BJ (cell line): ENCODE data around the gene GSTM2. TPM values are rescaled to one million over a fixed set of nuclear protein-coding genes. Genes with fewer than 3 reads are reported as not detected.
A peak's percentile ranks its signal among the peaks of the same experiment; 100 is the strongest.
"Not testable (repeated sequence)": the region's sequence is repeated elsewhere in the genome, so short reads cannot be mapped to it uniquely, and the experiment has no call there.

Source experiments
- CTCF ChIA-PET: fragments of 350-600 bp; formaldehyde crosslinking; extraction: SDS; loops from one replicate; lab custom pipeline; 2021; ENCODE audit warnings: antibody characterized with exemption, inconsistent platforms; lab: Yijun Ruan, JAX
- POLR2A ChIA-PET: fragments of 300-600 bp; sonication (Branson Sonifier 250); formaldehyde crosslinking; extraction: SDS; loops from one replicate; lab custom pipeline; 2021; ENCODE audit warnings: antibody characterized with exemption; lab: Charles Lee
- DNase-seq: peaks from one replicate; pipeline ENCODE4 v3.0.0-alpha.2; 2011; ENCODE audit warnings: low read depth
- H3K27me3 ChIP-seq: 2 replicates; pipeline ENCODE4 v1.6.0; 2011; ENCODE audit warnings: low read length; ENCODE audit not compliant: control insufficient read depth, insufficient read depth
- H3K36me3 ChIP-seq: 2 replicates; pipeline ENCODE4 v1.5.1; 2011; ENCODE audit warnings: low read length; ENCODE audit not compliant: control insufficient read depth, insufficient read depth
- H3K4me3 ChIP-seq: 2 replicates; pipeline ENCODE4 v1.5.1; 2011; ENCODE audit warnings: low read depth, mild to moderate bottlenecking, control low read depth, low read length
- polyA plus RNA-seq: library from polyadenylated mRNA; depleted of rRNA; stranded (reverse); fragments of >200 nt; gene quantifications from 2 replicates; pipeline ENCODE4 v1.2.3, GENCODE V29; 2011
- TF ChIP-seq, protein P1 (sequence below): IDR thresholded peaks from 2 replicates; pipeline ENCODE4 v1.5.1; 2011; ENCODE audit warnings: low read depth, mild to moderate bottlenecking, control low read depth, inconsistent platforms, low read length, moderate library complexity; ENCODE audit not compliant: insufficient read depth

Gene GSTM2
- polyA plus RNA-seq, 1 experiment, result 62.3 TPM

DNA sequence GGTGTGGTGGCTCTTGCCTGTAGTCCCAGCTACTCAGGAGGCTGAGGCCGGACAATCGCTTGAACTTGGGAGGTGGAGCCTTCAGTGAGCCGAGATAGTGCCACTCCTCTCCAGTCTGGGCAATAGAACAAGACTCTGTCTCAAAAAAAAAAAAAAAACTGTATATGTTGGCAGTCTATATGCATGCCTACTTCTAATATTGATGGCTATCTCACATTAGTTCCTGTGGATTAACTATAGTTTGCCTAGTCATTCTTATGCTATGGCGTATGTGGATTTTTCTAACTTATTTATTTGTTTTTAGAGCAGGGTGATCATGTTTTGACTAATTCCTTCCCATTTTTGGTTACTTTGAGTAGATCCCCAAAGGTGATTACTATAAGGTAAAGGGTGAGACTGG lies 29.2 kb downstream of the GSTM2 start:
- Histone ChIP-seq H3K36me3 (no peaks in the 10 kb centered on the region), H3K27me3 (no peaks in the 10 kb centered on the region), H3K4me3 (no peak overlapping the region)
- ChIA-PET CTCF (no interaction called here), POLR2A (no interaction called here)
- TF ChIP-seq, protein P1, sequence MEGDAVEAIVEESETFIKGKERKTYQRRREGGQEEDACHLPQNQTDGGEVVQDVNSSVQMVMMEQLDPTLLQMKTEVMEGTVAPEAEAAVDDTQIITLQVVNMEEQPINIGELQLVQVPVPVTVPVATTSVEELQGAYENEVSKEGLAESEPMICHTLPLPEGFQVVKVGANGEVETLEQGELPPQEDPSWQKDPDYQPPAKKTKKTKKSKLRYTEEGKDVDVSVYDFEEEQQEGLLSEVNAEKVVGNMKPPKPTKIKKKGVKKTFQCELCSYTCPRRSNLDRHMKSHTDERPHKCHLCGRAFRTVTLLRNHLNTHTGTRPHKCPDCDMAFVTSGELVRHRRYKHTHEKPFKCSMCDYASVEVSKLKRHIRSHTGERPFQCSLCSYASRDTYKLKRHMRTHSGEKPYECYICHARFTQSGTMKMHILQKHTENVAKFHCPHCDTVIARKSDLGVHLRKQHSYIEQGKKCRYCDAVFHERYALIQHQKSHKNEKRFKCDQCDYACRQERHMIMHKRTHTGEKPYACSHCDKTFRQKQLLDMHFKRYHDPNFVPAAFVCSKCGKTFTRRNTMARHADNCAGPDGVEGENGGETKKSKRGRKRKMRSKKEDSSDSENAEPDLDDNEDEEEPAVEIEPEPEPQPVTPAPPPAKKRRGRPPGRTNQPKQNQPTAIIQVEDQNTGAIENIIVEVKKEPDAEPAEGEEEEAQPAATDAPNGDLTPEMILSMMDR, result no peak
- no peak for DNase-seq

DNA sequence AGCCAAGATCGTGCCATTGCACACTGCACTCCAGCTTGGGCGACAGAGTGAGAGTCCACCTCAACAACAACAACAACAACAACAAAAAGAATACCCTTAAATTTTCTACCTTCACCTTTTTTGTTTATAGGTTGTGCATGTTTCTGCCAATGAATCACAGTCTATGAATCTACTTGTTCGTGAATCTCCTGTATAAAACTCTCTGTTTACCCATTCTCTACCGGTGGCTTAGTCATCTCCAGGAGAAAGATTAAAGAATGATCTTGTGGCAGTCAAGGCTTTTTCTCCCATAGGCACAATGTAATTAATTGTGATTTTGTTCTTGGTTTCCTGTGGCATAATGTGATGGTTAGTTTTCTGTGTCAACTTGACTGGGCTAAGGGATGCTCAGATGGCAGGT lies 30.0 kb downstream of the GSTM2 start:
- DNase-seq, H3K36me3 ChIP-seq, CTCF ChIA-PET, POLR2A ChIA-PET, H3K4me3 ChIP-seq, H3K27me3 ChIP-seq: not testable (repeated sequence)

DNA sequence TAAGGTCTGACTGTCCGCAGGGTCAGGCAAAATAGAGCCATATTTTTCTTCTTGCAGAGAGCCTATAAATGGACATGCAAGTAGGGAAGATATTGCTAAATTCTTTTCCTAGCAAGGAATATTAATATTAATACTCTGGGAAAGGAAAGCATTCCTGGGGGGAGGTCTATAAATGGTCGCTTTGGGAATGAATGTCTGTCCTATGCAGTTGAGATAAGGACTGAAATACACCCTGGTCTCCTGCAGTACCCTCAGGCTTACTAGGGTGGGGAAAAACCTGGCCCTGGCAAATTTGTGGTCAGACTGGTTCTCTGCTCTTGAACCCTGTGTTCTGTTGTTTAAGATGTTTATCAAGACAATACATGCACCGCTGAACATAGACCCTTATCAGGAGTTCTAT lies 35.1 kb downstream of the GSTM2 start:
- H3K36me3 ChIP-seq, CTCF ChIA-PET, POLR2A ChIA-PET, H3K27me3 ChIP-seq, DNase-seq, H3K4me3 ChIP-seq: not testable (repeated sequence)

DNA sequence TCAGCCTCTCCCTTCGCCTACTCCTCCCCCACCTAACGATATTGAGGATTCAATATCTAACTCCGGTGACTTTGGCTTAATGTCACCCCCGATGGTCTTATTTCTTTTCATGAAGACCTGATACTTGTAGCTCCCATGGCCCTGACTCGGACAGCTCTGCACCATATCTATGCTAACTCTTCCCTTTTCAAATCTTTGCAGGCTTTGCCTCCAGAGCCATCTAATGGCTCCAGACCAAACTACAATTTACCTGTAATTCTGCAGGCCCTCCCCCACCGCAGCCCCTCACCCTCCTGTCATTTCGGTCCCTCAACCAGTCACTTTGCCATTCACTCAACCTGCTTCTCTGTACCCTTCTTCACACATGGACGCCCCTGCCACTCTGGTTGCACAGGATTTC lies 36.3 kb downstream of the GSTM2 start:
- POLR2A ChIA-PET, result no interaction called here
- Histone ChIP-seq H3K4me3 (no peak overlapping the region), H3K36me3 (no peaks in the 10 kb centered on the region), H3K27me3 (no peaks in the 10 kb centered on the region)
- DNase-seq, result no peak
- CTCF ChIA-PET, result interaction anchor here (0.8 kb wide), 1 partner anchor 12 kb away, joined by 3 read pairs; no protein-coding TSS in a partner anchor
- TF ChIP-seq, protein P1, result no peak

DNA sequence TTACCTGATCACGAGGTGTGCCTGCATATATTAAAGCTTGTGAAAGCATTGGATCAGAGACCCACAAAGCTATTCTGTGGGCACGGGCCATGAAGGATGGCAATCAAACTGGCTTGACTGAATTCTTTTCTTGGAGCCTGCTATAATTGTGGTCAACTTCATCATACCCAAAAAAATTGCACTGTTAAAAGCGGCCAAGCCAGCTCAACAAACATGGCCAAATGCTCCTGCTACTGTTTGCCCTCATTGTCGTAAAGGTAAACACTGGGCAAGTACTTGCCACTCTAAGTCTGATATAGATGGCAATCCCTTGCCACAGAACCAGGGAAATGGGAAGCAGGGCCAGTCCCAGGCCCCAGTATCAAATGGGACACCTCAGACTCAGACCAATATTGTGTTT lies 37.6 kb downstream of the GSTM2 start:
- Histone ChIP-seq H3K27me3 (no peaks in the 10 kb centered on the region), H3K36me3 (no peaks in the 10 kb centered on the region), H3K4me3 (no peak overlapping the region)
- DNase-seq, result no peak
- POLR2A ChIA-PET, result no interaction called here
- CTCF ChIA-PET, result no interaction called here
- TF ChIP-seq, protein P1, result no peak

DNA sequence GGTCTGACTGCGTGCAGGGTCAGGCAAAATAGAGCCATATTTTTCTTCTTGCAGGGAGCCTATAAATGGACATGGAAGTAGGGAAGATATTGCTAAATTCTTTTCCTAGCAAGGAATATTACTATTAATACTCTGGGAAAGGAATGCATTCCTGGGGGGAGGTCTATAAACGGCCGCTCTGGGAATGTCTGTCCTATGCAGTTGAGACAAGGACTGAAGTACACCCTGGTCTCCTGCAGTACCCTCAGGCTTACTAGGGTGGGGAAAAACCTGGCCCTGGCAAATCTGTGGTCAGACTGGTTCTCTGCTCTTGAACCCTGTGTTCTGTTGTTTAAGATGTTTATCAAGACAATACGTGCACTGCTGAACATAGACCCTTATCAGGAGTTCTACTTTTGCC lies 41.1 kb downstream of the GSTM2 start:
- DNase-seq, POLR2A ChIA-PET: not testable (repeated sequence)
- CTCF ChIA-PET, result interaction anchor here (1.9 kb wide), 1 partner anchor 8 kb away, joined by 5 read pairs; no protein-coding TSS in a partner anchor

DNA sequence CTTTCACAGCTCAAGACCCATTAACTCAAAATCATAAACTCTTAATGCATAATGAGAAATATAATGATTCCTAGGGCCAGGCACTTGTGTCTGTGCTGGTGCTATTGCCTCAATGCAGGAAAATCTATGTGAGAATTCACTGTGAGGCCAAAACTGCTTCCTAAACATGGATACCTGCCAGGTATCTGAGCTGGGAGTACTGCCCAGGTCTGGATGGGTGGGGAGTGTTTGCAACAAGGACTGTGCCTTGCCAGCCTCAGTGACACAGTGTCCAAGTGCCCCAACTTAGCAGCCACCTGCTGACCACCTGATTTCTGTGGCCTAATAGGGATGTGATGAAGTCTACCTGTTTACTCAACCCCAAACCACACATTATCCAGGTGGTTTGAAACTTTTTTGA lies 42.0 kb downstream of the GSTM2 start:
- H3K27me3 ChIP-seq, DNase-seq, H3K36me3 ChIP-seq, POLR2A ChIA-PET, H3K4me3 ChIP-seq: not testable (repeated sequence)
- CTCF ChIA-PET, result interaction anchor here (1.9 kb wide), 1 partner anchor 8 kb away, joined by 5 read pairs; no protein-coding TSS in a partner anchor

More for the DNA sequence above, 41.1 kb downstream of the GSTM2 start:
- not testable (repeated sequence) for H3K4me3 ChIP-seq, H3K36me3 ChIP-seq, H3K27me3 ChIP-seq

DNA sequence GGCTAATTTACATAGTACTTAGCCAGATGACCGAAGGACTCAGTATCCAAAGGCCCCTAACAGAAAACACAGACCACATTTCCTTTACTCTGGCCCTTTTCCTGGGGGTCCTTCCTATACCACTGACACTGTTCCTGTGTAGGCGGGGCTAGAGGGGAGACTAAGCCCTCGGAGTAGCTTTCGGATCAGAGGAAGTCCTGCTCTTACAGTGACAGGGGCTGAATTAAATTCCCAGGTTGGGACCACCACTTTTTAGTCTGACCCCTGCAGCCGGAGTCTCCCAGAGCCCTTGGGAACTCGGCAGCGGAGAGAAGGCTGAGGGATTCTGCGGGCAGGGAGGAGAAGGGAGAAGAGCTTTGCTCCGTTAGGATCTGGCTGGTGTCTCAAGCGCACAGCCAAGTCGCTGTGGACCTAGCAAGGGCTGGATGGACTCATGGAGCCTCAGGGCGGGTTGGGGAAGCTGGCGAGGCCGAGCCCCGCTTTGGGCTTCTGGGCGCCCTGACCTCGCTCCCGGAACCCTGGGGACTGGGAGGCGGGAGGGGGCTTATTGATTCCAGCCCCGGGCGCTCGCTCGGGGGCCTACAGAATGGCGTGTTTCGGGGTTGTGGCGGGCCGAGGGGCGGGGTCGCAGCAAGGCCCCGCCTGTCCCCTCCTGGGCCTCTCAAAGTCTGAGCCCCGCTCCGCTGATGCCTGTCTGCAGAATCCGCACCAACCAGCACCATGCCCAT lies 43.9 kb downstream of the GSTM2 start, which contains the start of gene GSTM5:
Gene GSTM5, plus strand, starts transcription at position 659 of the 728 bp plus-strand sequence. Its CDS starts 62 bp downstream, at position 721.
- peak within 1 kb of the TSS; percentile 9 for H3K4me3 ChIP-seq
- DNase-seq, H3K36me3 ChIP-seq, CTCF ChIA-PET, H3K27me3 ChIP-seq, POLR2A ChIA-PET: not testable (repeated sequence)
